ENCODE results near the gene WBP1.
"Not testable (repeated sequence)": the region's sequence is repeated elsewhere in the genome, so short reads cannot be mapped to it uniquely, and the experiment has no call there.

WBP1 gene

GRCh38 chr2:74420006-74420405, 38.2 kb upstream of the WBP1 start:
- H3K36me3 ChIP-seq (ENCODE audit: insufficient read depth, low read length) = peaks cover 16% of the 10 kb centered on the region
- H3K4me3 ChIP-seq (ENCODE audit: low read depth in 1 of 2, low read length in 2 of 2) = no peak overlapping the region
- peaks cover 12% of the 10 kb centered on the region for H3K79me2 ChIP-seq (ENCODE audit: insufficient read depth, low read length)
- H4K20me1 ChIP-seq (ENCODE audit: insufficient read depth, low read length) = no peaks in the 10 kb centered on the region
- ATAC-seq (ENCODE audit: insufficient read depth, low read depth) (no peak), DNase-seq (no peak)
- no peak overlapping the region for H3K27ac ChIP-seq (ENCODE audit: low read length)
- peaks cover 32% of the 10 kb centered on the region for H3K4me1 ChIP-seq (ENCODE audit: insufficient read depth, low read length)
- no peaks in the 10 kb centered on the region for H3K9me3 ChIP-seq (ENCODE audit: insufficient read depth, low read length, severe bottlenecking)
- no peak overlapping the region for H2AFZ ChIP-seq (ENCODE audit: low read depth, low read length)
- H3K9ac ChIP-seq (ENCODE audit: low read depth, low read length) = no peak overlapping the region
- no peak overlapping the region for H3K4me2 ChIP-seq (ENCODE audit: insufficient read depth, low read length)
- no peak for TF ChIP-seq EZH2 (IDR thresholded peaks at IDR 0.05; ENCODE audit: borderline replicate concordance, low read depth, low read length, severe bottlenecking)
- TF ChIP-seq, protein P1, sequence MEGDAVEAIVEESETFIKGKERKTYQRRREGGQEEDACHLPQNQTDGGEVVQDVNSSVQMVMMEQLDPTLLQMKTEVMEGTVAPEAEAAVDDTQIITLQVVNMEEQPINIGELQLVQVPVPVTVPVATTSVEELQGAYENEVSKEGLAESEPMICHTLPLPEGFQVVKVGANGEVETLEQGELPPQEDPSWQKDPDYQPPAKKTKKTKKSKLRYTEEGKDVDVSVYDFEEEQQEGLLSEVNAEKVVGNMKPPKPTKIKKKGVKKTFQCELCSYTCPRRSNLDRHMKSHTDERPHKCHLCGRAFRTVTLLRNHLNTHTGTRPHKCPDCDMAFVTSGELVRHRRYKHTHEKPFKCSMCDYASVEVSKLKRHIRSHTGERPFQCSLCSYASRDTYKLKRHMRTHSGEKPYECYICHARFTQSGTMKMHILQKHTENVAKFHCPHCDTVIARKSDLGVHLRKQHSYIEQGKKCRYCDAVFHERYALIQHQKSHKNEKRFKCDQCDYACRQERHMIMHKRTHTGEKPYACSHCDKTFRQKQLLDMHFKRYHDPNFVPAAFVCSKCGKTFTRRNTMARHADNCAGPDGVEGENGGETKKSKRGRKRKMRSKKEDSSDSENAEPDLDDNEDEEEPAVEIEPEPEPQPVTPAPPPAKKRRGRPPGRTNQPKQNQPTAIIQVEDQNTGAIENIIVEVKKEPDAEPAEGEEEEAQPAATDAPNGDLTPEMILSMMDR (IDR thresholded peaks at IDR 0.05; ENCODE audit: borderline replicate concordance, extremely low read depth, low read length, poor library complexity, severe bottlenecking) = no peak
- no peaks in the 10 kb centered on the region for H3K27me3 ChIP-seq (ENCODE audit: insufficient read depth, low read length, poor library complexity)

GRCh38 chr2:74420443-74421103, 37.7 kb upstream of the WBP1 start:
- Histone ChIP-seq H2AFZ (ENCODE audit: low read depth, low read length) (0 out of 2 replicates have a peak overlapping the region, but pooled peaks have one; percentile 99), H3K4me2 (ENCODE audit: insufficient read depth, low read length) (peak overlapping the region; percentile 100), H3K36me3 (ENCODE audit: insufficient read depth, low read length) (peaks cover 22% of the 10 kb centered on the region), H3K4me3 (ENCODE audit: low read depth in 1 of 2, low read length in 2 of 2) (peak overlapping the region; percentile 42 to 83; a peak in 2 of 4 replicates), H3K9ac (ENCODE audit: low read depth, low read length) (peak overlapping the region; percentile 64), H3K4me1 (ENCODE audit: insufficient read depth, low read length) (peaks cover 32% of the 10 kb centered on the region), H3K79me2 (ENCODE audit: insufficient read depth, low read length) (peaks cover 12% of the 10 kb centered on the region)
- H3K9me3 ChIP-seq (ENCODE audit: insufficient read depth, low read length, severe bottlenecking); H3K27ac ChIP-seq (ENCODE audit: low read length); H4K20me1 ChIP-seq (ENCODE audit: insufficient read depth, low read length); H3K27me3 ChIP-seq (ENCODE audit: insufficient read depth, low read length, poor library complexity); DNase-seq; ATAC-seq (ENCODE audit: insufficient read depth, low read depth): not testable (repeated sequence)

DNA sequence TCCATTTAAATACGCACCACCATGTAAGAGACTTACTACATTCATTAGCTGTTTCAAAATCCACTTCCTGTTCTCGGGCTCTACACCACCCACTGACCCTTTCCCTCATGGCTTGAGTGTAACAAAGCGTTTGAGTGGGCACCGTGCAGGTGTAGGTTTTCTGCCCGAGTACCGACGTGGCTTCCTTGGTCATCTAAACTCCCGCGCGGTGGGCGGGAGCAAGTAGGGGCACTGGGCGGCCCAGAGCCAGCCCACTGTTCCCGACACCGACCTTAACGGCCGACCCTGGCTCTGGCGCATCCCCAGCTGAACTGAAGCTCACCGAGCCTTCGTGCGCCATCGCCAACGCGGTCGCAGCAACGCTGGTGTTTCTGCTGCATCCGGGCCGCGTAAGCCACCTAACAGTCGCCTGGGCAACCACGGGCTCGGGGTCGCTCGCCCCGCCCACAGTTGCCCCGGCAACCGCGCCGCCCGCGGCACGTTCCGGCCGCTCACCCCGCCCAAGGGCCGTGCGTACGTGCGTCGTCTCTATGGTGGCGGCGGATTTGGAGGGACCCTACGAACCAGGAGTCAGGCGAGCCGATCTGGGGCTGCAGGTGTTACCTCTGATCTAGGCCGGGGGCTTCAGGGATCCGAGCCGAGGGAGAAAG, 36.9 kb upstream of the WBP1 start, which contains the start of the genes C2orf81 and WDR54:
Gene C2orf81 (minus strand): TSS at position 399 of the 650 bp plus-strand sequence. CDS start 59 bp downstream, at position 340.
Gene WDR54 (plus strand): TSS at position 510 of the 650 bp plus-strand sequence. CDS start 424 bp downstream, outside the sequence.
- H3K27ac ChIP-seq (ENCODE audit: low read length) = peak within 1 kb of the TSS; percentile 68
- no peaks in the 10 kb centered on the region for H4K20me1 ChIP-seq (ENCODE audit: insufficient read depth, low read length)
- DNase-seq (peak; percentile 94), ATAC-seq (ENCODE audit: insufficient read depth, low read depth) (peak; percentile 91)
- H2AFZ ChIP-seq (ENCODE audit: low read depth, low read length) = peak within 1 kb of the TSS; percentile 99
- H3K4me2 ChIP-seq (ENCODE audit: insufficient read depth, low read length) = peak within 1 kb of the TSS; percentile 100
- peaks cover 12% of the 10 kb centered on the region for H3K79me2 ChIP-seq (ENCODE audit: insufficient read depth, low read length)
- H3K4me1 ChIP-seq (ENCODE audit: insufficient read depth, low read length) = peaks cover 32% of the 10 kb centered on the region
- peak within 1 kb of the TSS; percentile 42 to 83 for H3K4me3 ChIP-seq (ENCODE audit: low read depth in 1 of 2, low read length in 2 of 2)
- no peaks in the 10 kb centered on the region for H3K27me3 ChIP-seq (ENCODE audit: insufficient read depth, low read length, poor library complexity)
- H3K9me3 ChIP-seq (ENCODE audit: insufficient read depth, low read length, severe bottlenecking) = no peaks in the 10 kb centered on the region
- H3K36me3 ChIP-seq (ENCODE audit: insufficient read depth, low read length) = peaks cover 30% of the 10 kb centered on the region
- H3K9ac ChIP-seq (ENCODE audit: low read depth, low read length) = peak within 1 kb of the TSS; percentile 64
- TF ChIP-seq, protein P1 (IDR thresholded peaks at IDR 0.05; ENCODE audit: borderline replicate concordance, extremely low read depth, low read length, poor library complexity, severe bottlenecking) = no peak
- no peak for TF ChIP-seq EZH2 (IDR thresholded peaks at IDR 0.05; ENCODE audit: borderline replicate concordance, low read depth, low read length, severe bottlenecking)
